GM21360 (cell line): ENCODE data around the gene POLL.
"Not testable (repeated sequence)": the region's sequence is repeated elsewhere in the genome, so short reads cannot be mapped to it uniquely, and the experiment has no call there.

ENCODE experiments used
- ATAC-seq: cut with Tn5 transposase; IDR thresholded peaks from one replicate; pipeline ENCODE4 v1.9.1; 2021; ENCODE audit warnings: mild to moderate bottlenecking, moderate library complexity; ENCODE audit not compliant: unreplicated experiment

The POLL gene

DNA sequence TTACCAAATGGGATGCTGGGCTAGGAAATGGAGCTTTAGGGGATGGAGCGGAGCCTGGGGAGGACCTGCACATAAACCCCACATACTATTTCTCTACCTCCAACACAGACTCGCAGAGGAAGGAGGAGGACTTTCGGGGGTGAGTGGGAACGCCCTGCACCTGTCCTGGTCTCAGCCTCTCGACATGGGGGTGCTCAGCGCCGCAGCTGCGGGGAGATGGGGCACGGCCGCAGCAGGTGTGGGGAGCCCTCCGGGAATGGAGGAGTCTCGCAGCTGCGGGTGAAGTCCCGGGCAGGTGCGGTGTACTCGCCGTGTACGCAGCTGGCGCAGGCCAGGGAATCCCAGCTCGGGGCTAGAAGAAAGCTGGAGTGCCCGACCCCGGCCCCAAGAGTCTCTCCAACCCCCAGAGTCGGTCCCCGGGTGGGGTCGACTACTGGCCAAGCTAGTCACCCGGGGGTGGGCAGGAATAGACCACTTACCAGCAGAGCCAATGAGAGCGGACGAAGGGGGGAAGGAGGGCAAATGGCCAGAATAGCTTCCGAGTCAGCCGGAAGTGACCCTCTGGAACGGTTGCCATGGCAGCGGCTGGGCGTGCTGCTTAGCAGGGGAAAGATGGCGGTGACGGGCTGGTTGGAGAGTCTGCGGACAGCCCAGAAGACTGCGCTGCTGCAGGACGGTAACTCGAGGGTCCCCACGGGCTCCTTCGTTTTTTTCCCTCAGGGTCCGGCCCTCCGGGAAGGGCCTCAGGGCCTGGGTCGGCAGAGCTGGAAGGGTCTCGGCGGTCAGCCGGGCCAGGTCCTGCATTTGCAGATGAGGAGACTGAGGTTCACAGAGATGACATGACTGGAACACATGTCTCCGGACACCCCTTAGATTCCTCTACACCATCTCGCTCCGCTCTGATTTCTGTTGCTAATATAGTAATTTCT is at the start of gene POLL, which contains the start of gene DPCD:
Gene POLL (minus strand): TSS at position 533 of the 929 bp plus-strand sequence. CDS start 897 bp downstream, outside the sequence.
Gene DPCD (plus strand): TSS at position 597 of the 929 bp plus-strand sequence. CDS start 16 bp downstream, at position 613.
- ATAC-seq = peak; percentile 90

DNA sequence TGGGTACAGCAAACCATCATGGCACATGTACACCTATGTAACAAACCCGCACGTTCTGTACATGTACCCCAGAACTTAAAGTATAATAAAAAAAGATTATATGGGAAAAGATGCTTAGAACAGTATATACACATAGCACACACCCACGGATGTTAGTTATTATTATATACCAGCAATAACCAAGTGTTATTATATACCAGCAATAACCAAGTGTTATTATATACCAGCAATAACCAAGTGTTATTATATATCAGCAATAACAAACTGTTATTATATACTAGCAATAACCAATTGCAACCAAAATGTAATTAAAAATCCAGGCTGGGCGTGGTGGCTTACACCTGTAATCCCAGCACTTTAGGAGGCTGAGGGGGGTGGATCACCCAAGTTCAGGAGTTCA is 45.5 kb upstream of the POLL start:
- not testable (repeated sequence) for ATAC-seq

DNA sequence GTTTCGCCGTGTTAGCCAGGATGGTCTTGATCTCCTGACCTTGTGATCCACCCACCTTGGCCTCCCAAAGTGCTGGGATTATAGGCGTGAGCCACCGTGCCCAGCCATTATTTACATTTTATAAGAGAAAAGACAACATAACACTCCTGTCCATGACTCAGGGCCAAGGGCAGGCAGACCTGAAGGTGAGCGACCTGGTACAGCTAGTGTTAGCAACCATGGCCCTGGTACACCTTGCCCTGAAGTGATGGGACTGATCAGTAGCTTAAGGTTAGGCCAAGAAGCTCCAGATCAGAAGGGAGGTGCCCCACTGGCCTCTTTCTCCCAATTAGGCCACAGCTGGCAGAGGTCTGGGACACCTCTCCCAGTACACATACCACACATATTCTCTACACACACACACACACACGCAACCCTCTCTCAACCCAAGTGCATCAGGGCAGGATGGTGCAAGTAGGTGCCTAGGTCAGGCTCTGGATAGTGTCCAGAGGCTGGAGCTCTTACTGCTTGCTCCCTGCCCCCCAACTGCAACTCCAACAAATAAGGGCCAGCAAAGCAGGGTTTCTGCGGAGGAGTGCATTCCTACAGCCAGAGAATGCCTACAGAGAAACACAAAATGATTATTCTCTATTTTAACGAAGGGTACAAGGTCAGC is 43.9 kb upstream of the POLL start:
- no peak for ATAC-seq

DNA sequence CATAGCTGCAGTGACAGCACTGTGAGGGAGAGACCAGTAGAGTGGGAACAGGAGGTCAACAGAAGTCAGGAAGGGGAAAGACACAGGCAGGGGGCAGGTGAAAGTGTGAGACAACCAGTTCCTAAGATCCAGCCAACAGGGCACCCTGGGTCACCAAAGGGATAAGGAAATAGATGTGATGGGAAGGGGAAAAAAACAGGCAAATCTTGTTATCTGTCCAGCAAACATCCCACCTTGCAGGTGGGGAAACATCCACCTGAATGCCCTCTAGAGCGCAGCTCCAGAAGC is 42.5 kb upstream of the POLL start:
- no peak for ATAC-seq

DNA sequence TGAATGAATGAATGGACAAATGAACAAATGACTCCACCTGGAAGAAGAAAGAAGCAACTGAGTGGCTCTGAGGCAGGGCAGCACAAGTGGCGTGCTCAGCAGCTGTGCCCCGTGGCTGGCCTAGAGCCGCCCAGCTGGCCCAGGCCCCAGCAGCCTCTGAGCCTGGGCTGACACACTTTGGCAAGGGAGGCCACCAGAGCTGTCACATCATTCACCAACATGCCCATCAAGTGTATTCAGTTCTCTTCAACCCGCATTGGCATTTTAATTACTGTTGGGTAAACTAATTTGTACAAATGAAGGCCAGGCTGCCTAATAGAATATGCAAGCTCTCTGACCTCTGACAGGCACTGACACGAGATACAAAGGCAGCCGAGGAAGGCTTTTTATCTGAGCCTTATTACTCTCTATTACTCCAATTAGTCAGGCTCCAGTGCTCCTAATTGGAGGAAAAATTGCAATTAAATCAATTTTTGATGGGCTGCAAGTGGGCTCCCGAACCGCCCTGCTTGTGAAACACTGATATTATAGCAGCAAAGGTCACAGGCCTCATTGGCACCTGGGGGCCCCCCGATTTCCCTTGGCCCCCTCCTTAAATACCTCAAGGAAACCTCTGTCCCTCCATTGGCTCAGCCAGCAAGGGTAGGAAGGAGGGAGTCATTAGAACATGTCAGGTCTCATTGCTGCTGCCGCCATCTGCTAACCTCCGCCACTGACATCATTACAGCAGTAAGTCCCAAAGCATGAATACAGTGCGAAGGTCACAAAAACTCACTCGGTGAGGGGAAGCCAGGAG is 42.0 kb upstream of the POLL start:
- no peak for ATAC-seq

DNA sequence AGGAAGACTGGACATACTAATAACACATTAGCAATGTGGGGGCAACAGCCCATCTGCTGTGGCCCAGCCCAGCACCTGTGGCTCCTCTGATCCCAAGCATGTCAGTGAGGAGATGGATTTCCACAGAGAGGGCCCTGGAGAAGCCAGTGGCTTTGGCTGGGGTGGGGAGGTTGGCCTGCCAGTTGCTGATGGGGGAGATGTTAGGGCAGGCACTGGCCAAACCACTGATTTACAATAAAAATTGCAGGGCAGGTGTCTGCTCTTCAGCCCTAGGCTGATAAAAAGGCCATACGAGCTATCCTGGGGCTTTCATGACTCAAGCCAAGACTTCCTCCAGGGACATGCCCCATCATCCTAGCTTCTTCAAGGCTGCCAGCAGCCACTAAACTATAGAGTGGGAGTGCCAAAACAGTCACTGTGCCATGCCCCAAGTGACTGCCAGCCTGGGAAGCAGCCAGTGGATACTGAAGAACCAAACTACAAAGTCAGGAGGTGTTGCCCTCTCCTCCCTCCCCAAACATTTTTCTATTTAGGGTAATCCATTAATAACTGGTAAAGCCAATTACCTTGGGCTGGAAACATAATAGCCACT is 37.9 kb upstream of the POLL start:
- no peak for ATAC-seq

DNA sequence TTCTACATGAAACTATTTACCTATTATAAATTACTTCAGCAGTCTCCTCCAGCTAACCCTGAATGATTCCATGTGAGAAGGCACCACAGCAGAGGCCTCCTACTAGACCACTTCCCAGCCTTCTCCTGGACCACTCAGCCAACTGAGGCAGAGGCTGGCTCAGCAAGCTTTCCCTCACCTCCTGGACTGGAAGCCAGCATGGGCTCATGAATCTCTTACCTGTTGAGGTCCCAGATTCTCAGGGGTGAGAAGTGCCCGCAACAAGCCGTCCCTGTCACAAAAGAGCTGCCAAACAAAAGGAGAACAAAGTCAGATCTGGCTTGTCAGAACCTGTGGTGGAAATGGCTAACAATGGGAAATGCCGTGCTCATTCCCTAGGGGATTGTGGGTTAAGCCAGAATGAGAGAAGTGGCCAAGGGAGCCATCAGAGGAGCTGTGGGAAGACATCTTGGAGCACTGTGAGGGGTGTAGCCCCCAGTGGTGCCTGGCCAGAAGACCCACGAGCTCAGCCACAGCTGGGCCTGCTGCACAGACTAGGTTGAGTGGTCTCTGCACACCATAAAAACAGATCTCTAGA is 36.6 kb upstream of the POLL start:
- ATAC-seq = no peak

DNA sequence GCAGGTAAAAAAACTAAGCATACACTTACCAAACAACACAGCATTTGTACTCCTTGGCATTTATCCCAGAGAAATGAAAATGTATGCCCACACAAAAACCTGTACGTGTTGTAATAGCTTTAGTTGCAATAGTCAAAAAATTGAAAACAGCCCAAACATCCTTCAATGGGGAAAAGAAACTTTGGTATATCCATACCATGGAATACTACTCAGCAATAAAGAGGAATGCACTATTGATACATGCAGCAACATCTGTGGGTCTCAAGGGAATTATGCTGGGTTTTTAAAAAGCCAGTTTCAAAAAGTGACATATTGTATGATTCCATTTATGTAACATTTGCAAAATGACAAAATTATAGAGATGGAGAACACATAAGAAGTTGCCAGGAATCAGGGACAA is 35.5 kb upstream of the POLL start:
- no peak for ATAC-seq

DNA sequence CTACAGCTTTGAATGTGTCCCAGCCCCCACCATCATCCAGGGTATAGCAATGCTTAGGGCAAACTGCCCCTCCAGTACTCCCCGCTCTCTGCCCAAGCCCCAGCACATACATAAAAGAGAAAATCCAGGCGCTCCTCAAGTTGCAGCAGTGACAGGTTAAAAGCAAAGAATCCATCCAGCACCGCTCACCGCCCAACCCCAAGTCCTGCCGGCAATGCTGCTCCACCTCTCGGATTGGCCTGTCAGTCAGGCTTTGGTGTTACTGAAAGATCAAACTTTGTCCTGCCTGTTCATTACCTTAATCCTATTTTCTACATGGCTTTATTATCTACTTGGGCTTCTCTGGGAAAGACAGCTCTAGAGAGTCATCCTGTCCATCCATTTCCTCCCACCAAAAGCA is 31.9 kb upstream of the POLL start:
- ATAC-seq = no peak

DNA sequence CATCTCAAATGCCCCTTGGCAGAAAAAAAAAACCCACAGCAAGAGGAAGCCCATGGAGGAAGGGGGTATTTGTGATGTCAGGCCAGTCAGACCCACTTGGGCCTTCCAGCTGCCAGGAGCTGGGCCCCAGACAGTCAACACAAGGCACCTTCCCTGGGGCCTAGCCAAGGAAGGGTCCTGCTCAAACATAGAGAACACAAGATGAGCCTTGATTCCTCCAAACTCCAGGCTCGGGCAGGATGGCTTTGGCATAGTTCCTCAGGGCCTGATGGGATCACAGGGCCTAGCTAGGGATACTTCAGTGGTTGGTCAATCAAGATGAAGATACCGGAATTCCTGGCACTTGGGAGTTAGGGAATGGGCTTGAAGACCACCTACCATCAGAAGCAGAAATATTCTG is 30.8 kb upstream of the POLL start:
- ATAC-seq = no peak

DNA sequence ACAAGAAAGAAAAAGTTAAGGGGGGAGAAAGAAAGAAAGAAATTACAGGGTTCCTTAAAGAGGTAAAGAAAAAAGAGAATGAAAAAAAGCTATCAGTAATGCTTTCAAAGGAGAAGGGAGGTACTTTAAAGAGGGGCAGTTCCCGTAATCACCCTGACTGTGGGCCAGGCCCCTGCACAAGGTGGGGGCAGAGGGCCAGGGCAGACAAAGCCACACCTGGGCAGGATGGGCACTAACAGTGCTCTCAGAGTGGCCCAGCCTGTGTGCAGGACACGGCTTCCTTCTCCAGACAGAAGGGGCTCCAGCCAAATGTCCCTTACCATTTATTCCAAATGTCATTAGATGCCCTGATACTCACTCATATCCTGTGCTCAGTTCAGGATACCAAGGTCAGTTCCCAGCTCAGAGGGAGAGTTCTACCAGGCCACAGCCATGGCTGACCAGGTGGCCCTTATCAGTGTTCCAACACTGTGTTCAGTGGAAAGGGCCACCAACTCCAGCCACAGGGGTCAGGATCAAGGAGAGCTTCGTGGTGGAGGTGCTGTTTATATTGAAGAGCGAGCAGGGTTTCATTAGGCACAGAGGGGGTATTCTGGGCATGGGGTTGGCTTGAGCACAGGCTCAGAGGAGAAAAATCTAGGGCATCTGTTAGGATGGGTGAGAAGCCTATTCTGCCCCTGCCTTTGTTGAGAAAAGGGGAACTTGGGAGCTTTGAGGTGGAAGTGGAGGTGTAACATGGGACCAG is 29.9 kb upstream of the POLL start:
- ATAC-seq = no peak

DNA sequence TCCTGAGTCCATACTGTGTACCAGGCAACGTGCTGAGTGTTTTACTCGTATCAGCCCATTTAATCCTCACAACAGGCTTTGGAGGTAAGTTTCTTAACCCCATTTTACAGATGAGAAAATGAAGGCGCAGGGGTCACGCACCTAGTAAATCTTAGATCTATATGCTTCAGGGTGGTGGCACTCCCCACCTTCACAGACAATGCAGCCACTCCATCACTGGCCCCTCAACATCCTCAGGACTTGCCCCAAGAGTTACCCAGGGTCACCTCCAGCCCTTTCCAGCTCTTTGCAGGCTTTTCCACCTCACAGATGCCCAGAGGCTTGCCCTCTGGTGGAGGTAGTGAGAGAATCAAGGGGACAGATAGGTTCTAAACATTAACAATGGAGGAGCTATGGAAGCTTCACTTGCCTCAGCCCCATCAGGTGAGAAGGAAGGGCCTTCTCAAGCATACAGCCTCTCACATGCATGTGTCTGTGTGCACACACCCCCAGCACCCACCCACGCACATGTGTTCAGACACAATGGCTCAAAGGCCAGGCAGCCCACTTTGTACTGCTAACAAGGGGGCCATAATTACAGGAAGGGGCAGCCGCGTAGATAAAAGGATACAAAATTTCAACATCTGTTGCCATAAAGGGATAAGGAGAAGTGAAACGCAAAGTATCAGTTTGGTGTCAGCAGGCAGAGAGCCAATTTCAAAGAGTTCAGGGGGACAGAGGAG is 29.2 kb upstream of the POLL start:
- no peak for ATAC-seq

DNA sequence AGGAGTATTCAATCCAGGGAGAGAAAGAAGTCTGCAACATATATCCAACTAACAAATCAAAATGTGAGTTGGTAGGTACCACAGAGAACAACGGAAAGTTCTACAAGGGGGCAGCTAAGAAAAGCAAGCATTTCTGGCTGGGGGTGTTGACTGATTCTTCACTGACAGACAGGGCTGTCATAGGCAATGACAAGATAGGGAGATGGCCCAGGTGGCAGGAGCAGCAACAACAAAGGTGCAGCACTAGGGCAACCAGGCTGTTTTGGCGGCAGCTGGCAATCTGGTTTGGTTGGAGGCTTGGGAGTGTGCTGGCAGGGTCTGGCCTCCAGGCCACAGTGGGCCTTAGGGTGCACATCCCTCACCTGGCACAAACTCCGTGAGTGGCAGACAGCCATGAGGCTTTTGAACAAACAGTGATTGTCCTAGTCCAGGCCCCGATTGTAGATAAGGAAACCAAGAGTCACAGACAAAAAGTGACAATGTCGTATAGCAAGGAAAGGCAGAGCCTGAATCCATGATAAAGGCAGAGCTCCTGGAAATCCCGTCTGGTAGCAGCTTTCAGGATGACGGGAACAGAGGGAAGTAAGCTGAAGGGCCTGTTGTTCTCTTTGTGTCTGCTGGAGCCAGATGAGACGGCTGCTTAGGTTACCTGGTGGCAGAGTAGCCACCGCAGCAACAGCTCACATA is 28.5 kb upstream of the POLL start:
- ATAC-seq = no peak

DNA sequence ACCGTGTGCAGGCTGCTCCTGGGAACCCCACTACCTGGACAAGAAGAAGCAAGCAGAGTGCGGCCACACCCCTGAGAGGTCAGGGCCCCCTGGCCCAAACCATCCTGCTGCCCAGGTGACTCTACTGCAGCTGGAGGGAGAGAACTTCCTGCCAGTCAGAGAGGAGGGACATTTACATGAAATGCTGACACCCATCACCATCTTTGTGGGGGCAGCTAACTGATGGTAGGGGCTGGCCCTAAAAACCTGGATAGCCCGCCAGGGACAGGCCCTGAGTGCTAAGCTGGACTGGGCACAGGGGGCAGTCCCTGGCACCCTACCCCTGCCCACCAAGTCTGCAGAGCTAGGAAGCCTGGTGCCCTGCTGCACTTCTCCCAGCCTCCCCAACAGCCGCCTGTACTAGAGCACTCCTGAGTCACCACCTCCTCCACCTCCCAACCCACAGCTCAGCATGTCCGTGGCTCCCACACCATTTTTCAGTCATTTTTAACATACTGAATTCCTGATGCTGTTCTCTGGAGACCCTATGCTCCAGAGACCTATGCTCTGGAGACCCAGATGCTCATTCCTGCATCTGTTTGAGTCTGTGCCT is 27.6 kb upstream of the POLL start:
- ATAC-seq = no peak

DNA sequence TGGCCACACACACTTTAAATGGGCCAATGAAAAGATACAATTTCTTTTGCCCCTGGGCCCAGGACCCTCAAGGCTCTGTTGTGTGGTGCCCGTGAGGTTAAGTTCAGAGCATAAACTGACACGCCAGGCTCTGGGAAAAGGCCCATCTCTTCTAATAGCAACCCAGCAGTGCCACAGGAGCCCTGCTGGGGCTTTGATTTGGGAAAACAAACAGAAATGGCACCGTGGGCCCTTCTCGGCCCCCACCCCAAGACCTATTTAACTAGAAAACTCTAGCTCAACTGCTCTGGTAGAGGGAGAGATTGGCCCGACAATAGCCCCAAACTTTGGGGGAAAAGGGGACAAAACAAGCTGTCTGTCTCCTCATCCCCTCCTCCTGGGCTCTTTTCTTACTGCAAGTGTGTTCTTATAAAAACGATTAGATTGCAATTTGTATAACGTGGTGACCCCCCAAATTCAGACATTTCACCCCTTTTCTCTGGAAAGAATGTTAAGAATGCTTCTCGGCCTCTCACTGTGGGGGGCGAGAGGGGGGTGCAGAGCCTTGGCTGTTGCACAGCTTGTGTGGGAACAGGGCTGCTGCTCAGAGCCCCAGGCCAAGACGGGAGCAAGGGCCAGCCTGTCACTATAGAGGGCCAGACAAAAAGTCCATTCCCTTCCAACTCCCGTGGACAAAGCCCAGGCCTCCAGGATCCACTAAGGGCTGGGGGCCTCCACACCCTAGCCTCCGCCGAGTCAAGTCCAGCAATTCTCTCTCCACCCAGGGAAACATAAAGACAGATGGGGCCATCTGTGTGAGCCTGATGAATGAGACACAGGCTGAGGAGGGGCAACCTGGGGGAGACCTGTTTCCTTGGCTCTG is 26.8 kb upstream of the POLL start:
- no peak for ATAC-seq

DNA sequence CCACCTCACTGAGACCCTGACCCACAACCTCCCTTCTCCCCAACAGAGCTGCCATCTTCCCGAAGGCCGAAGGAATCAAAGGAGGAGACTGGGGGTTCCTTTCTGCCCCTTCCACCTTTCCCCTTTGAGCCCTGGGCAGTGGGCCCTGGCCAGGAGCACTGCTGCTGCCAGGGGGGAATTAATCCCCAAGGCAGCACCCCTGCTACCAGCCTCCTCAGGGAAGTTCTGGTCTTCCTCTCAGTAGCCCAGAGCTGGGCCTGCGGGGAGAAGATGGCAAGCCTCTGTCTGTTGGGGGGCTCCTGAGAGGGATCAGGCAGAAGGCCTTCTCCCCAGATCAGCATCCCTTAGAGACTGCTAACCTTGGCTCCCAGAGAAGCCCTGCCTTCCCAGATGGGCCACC is 25.6 kb upstream of the POLL start:
- no peak for ATAC-seq

DNA sequence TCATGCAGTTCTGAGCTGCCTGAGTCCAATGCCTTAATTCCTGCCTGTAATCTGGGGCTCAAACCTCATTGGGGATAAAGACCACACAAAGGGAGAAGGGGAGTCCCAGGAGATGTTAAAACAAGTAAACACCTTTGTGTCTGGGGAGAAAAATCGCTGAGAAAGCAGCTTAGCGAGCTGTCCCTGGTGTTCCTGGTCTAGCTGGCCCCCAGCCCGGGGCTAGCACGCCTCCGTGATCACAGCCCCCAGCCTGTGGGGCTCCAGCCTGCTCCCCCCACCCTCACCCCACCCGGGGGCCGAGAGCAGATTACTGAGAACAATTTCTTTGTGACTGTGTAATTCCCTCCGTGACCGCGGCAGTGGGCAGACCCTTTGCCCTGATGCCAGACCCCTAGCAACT is 24.8 kb upstream of the POLL start:
- no peak for ATAC-seq

DNA sequence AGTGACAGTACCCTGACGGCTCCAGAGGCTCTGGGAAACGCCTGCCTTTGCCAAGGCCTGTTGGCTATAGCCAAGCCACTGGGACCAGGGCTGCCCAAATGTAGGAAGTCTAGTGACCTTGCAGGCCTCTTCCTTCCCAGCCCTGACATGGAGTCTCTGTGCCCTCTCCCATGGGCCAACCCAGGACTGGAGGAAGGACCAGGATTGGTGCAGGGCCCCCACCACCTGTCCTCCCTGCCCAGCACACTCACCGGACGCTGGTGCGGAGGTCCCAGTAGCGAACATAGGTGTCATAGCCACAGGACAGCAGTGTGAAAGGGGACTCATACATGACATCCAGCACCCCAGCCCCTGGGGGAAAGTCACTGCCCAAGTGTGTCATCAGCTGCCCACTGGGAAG is 24.0 kb upstream of the POLL start:
- no peak for ATAC-seq
